Measurements from ENCODE around the gene ATP6V1E1.

DNA sequence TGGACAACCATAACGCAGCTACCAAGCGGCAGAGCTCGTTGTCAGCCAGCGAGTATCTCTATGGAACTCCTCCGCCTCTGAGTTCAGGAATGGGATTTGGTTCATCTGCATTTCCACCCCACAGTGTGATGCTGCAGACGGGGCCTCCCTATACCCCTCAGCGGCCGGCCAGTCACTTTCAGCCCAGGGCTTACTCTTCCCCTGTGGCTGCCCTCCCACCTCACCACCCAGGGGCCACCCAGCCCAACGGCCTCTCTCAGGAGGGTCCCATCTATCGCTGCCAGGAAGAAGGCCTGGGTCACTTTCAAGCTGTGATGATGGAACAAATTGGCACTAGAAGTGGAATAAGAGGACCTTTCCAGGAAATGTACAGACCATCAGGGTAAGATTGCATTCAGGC lies 79.4 kb downstream of the ATP6V1E1 start:
- TF ChIP-seq, protein P1, sequence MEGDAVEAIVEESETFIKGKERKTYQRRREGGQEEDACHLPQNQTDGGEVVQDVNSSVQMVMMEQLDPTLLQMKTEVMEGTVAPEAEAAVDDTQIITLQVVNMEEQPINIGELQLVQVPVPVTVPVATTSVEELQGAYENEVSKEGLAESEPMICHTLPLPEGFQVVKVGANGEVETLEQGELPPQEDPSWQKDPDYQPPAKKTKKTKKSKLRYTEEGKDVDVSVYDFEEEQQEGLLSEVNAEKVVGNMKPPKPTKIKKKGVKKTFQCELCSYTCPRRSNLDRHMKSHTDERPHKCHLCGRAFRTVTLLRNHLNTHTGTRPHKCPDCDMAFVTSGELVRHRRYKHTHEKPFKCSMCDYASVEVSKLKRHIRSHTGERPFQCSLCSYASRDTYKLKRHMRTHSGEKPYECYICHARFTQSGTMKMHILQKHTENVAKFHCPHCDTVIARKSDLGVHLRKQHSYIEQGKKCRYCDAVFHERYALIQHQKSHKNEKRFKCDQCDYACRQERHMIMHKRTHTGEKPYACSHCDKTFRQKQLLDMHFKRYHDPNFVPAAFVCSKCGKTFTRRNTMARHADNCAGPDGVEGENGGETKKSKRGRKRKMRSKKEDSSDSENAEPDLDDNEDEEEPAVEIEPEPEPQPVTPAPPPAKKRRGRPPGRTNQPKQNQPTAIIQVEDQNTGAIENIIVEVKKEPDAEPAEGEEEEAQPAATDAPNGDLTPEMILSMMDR (IDR thresholded peaks at IDR 0.05; ENCODE audit: borderline replicate concordance, extremely low read depth, low read length, poor library complexity, severe bottlenecking): no peak
- TF ChIP-seq EZH2 (IDR thresholded peaks at IDR 0.05; ENCODE audit: borderline replicate concordance, low read depth, low read length, severe bottlenecking): no peak
